GM23248 (cell line): ENCODE data around the gene ZFPM1. TPM values are rescaled to one million over a fixed set of nuclear protein-coding genes. Genes with fewer than 3 reads are reported as not detected.

Experiments
- DNase-seq: peaks from one replicate; pipeline ENCODE4 v3.0.0-alpha.2; 2015
- H2AFZ ChIP-seq: fragments of 200-600 bp; sonication (generic); 2 replicates; pipeline ENCODE4 v1.6.1; 2016; ENCODE audit warnings: antibody characterized with exemption
- H3F3A ChIP-seq: fragments of 200-600 bp; sonication (generic); 2 replicates; pipeline ENCODE4 v1.6.1; 2016; ENCODE audit warnings: mild to moderate bottlenecking, antibody characterized with exemption, mixed run types; ENCODE audit not compliant: insufficient read depth
- H3K27ac ChIP-seq: fragments of 200-600 bp; sonication (generic); 2 replicates; pipeline ENCODE4 v1.5.1; 2016; ENCODE audit warnings: mild to moderate bottlenecking
- H3K27me3 ChIP-seq: fragments of 200-600 bp; sonication (generic); replicated peaks from 2 replicates; pipeline ENCODE4 v1.6.1; 2016; ENCODE audit warnings: mild to moderate bottlenecking; ENCODE audit not compliant: insufficient read depth
- H3K36me3 ChIP-seq: fragments of 200-600 bp; sonication (generic); 2 replicates; pipeline ENCODE4 v1.6.1; 2016; ENCODE audit warnings: low read depth, mild to moderate bottlenecking
- H3K4me1 ChIP-seq: fragments of 200-600 bp; sonication (generic); 2 replicates; pipeline ENCODE4 v1.6.1; 2016; ENCODE audit warnings: mild to moderate bottlenecking; ENCODE audit not compliant: insufficient read depth
- H3K4me2 ChIP-seq: fragments of 200-600 bp; sonication (generic); one replicate; pipeline ENCODE4 v1.6.1; 2016; ENCODE audit warnings: mild to moderate bottlenecking; ENCODE audit not compliant: unreplicated experiment
- H3K4me3 ChIP-seq: fragments of 200-600 bp; sonication (generic); 2 replicates; pipeline ENCODE4 v1.5.1; 2016; ENCODE audit warnings: mild to moderate bottlenecking
- H3K79me2 ChIP-seq: fragments of 200-600 bp; sonication (generic); 2 replicates; pipeline ENCODE4 v1.6.1; 2016; ENCODE audit warnings: mild to moderate bottlenecking; ENCODE audit not compliant: insufficient read depth
- H3K9ac ChIP-seq: fragments of 200-600 bp; sonication (generic); 2 replicates; pipeline ENCODE4 v1.6.1; 2016; ENCODE audit warnings: mild to moderate bottlenecking
- H3K9me2 ChIP-seq: fragments of 200-600 bp; sonication (generic); 2 replicates; pipeline ENCODE4 v1.6.1; 2016; ENCODE audit warnings: mixed run types, mild to moderate bottlenecking, moderate library complexity; ENCODE audit not compliant: insufficient read depth
- H3K9me3 ChIP-seq: fragments of 200-600 bp; sonication (generic); one replicate; pipeline ENCODE4 v1.6.1; 2017; ENCODE audit warnings: low read depth
- H4K20me1 ChIP-seq: fragments of 200-600 bp; sonication (generic); 2 replicates; pipeline ENCODE4 v1.6.0; 2016; ENCODE audit not compliant: insufficient read depth
- EZH2 ChIP-seq: fragments of 200-600 bp; sonication (generic); IDR thresholded peaks from 2 replicates; pipeline ENCODE4 v1.6.1; 2018; ENCODE audit warnings: antibody characterized with exemption, mild to moderate bottlenecking; ENCODE audit not compliant: insufficient read depth, poor library complexity, severe bottlenecking
- EZH2phosphoT487 ChIP-seq: fragments of 200-600 bp; sonication (generic); IDR thresholded peaks from 2 replicates; pipeline ENCODE4 v1.6.1; 2018; ENCODE audit warnings: antibody characterized with exemption, moderate library complexity, mild to moderate bottlenecking, low read depth; ENCODE audit not compliant: insufficient read depth
- WGBS, 2 experiments: methylation state at CpG; one replicate each; pipeline ENCODE4 v1.1.6; 2015 to 2017; ENCODE audit warnings: low lambda C conversion rate in 2 of 2, low coverage in 1 of 2; ENCODE audit errors: missing lambda C conversion rate in 2 of 2; 5-methylcytosine and 5-hydroxymethylcytosine counted together
- in situ Hi-C: fragments of 300-500 bp; cut with MboI; formaldehyde crosslinking; loops from 2 replicates; pipeline ENCODE4 v1.15.0; 2020
- polyA plus RNA-seq: library from polyadenylated mRNA; unstranded; fragments of >200 nt; fragmentation: Nextera tagmentation; extraction: Ambion mirVana; gene quantifications from 2 replicates; pipeline ENCODE4 v1.2.1, GENCODE V29; 2016
- total RNA-seq: library from RNA; depleted of rRNA; stranded (reverse); fragments of >200 nt; shearing (Covaris generic); gene quantifications from 2 replicates; pipeline ENCODE4 v1.2.3, GENCODE V29; 2014

ZFPM1 gene
- total and polyA plus RNA-seq, 2 experiments from 2014 or later: 0.06 to 2.4 TPM

- Histone ChIP-seq H3K9me2 (no peaks in the 10 kb centered on the region), H3K4me1 (no peaks in the 10 kb centered on the region), H4K20me1 (no peaks in the 10 kb centered on the region), H3K9ac (no peak overlapping the region), H3K36me3 (no peaks in the 10 kb centered on the region), H3K4me3 (no peak overlapping the region), H2AFZ (no peak overlapping the region), H3F3A (no peaks in the 10 kb centered on the region), H3K79me2 (no peaks in the 10 kb centered on the region), H3K9me3 (no peaks in the 10 kb centered on the region), H3K27me3 (no peaks in the 10 kb centered on the region), H3K4me2 (no peak overlapping the region), H3K27ac (no peak overlapping the region)
- in situ Hi-C loops: no loop called here
- WGBS, 2 experiments: 96 to 100% methylated on average over 15 to 19 of the region's 19 CpGs
- no peak for DNase-seq
- TF ChIP-seq EZH2phosphoT487 (no peak), EZH2 (no peak)
Measured at GRCh38 chr16:88428156-88428555, 24.9 kb upstream of the ZFPM1 start.

- Histone ChIP-seq H3K27ac (no peak overlapping the region), H3K9ac (no peak overlapping the region), H3K9me3 (no peaks in the 10 kb centered on the region), H3K4me2 (no peak overlapping the region), H3K4me3 (no peak overlapping the region), H3K36me3 (no peaks in the 10 kb centered on the region), H3K9me2 (no peaks in the 10 kb centered on the region), H3K79me2 (no peaks in the 10 kb centered on the region), H3K27me3 (no peaks in the 10 kb centered on the region), H3K4me1 (no peaks in the 10 kb centered on the region), H3F3A (no peaks in the 10 kb centered on the region), H4K20me1 (no peaks in the 10 kb centered on the region), H2AFZ (no peak overlapping the region)
- in situ Hi-C loops: no loop called here
- 86 to 87% methylated on average over 13 to 34 of the region's 34 CpGs for WGBS, 2 experiments
- no peak for DNase-seq
- TF ChIP-seq EZH2phosphoT487 (no peak), EZH2 (no peak)
Measured at GRCh38 chr16:88428616-88429386, 24.3 kb upstream of the ZFPM1 start.

GRCh38 chr16:88429387-88430184 is 23.5 kb upstream of the ZFPM1 start:
- DNase-seq: no peak
- no peaks in the 10 kb centered on the region for H3F3A ChIP-seq
- H3K4me3 ChIP-seq: no peak overlapping the region
- H3K9me3 ChIP-seq: no peaks in the 10 kb centered on the region
- in situ Hi-C loops: no loop called here
- H3K9ac ChIP-seq: peak overlapping the region; percentile 67; the same call in 1 of the 2 replicates
- no peak overlapping the region for H3K27ac ChIP-seq
- no peaks in the 10 kb centered on the region for H3K9me2 ChIP-seq
- no peak for TF ChIP-seq EZH2phosphoT487
- no peak for TF ChIP-seq EZH2
- no peaks in the 10 kb centered on the region for H4K20me1 ChIP-seq
- peak overlapping the region; percentile 63 for H3K4me2 ChIP-seq
- 90 to 91% methylated on average over 40 to 48 of the region's 48 CpGs for WGBS, 2 experiments
- no peaks in the 10 kb centered on the region for H3K36me3 ChIP-seq
- H2AFZ ChIP-seq: peak overlapping the region; percentile 42; the same call in 1 of the 2 replicates
- no peaks in the 10 kb centered on the region for H3K4me1 ChIP-seq
- no peaks in the 10 kb centered on the region for H3K27me3 ChIP-seq
- H3K79me2 ChIP-seq: no peaks in the 10 kb centered on the region

GRCh38 chr16:88430185-88430523 is 22.9 kb upstream of the ZFPM1 start:
- H3K4me3 ChIP-seq: peak overlapping the region; percentile 53
- in situ Hi-C loops: no loop called here
- no peaks in the 10 kb centered on the region for H3K9me2 ChIP-seq
- no peaks in the 10 kb centered on the region for H3K36me3 ChIP-seq
- no peaks in the 10 kb centered on the region for H3K4me1 ChIP-seq
- H2AFZ ChIP-seq: peak overlapping the region; percentile 42
- WGBS, 2 experiments: 20 to 25% methylated on average over 14 to 28 of the region's 36 CpGs
- no peaks in the 10 kb centered on the region for H3K27me3 ChIP-seq
- no peaks in the 10 kb centered on the region for H3F3A ChIP-seq
- DNase-seq: no peak
- no peaks in the 10 kb centered on the region for H3K79me2 ChIP-seq
- H4K20me1 ChIP-seq: no peaks in the 10 kb centered on the region
- peak overlapping the region; percentile 63 for H3K4me2 ChIP-seq
- no peak for TF ChIP-seq EZH2phosphoT487
- TF ChIP-seq EZH2: no peak
- no peak overlapping the region for H3K27ac ChIP-seq
- H3K9ac ChIP-seq: peak overlapping the region; percentile 67
- H3K9me3 ChIP-seq: no peaks in the 10 kb centered on the region
